ENCODE results near the gene EHBP1.

- no peak for TF ChIP-seq CTCF (IDR thresholded peaks at IDR 0.05)
- TF ChIP-seq EP300 (IDR thresholded peaks at IDR 0.05), result no peak
- no peak for TF ChIP-seq POLR2A (IDR thresholded peaks at IDR 0.05)
Measured at GRCh38 chr2:62698653-62699052, 6.9 kb upstream of the EHBP1 start.
